ENCODE results near the gene TMEM168. TPM values are rescaled to one million over a fixed set of nuclear protein-coding genes. Genes with fewer than 3 reads are reported as not detected.

TMEM168 gene
- polyA plus RNA-seq, 3 donors: 7.0 to 14.7 (median 14.6) TPM

DNA sequence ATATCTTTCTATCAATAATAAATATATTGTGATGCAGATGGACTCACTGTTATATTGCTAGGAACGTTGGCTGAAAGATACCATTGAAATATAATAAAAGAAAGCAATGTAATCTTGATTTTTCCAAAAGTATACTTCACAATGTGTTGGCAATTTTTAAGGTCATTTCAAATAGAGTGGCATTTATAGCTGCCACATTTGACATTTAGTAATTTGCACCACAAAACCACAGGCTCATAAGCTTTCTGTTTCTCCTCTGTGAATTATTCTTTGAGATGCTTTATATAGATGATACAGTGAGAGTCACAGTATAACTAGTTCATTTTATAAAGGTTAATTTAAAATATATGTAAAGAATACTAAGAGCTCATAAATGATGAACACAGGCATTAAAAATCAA is 44.6 kb downstream of the TMEM168 start:
- H3K4me3 Mint-ChIP-seq: no peak overlapping the region
- TF ChIP-seq, protein P1, sequence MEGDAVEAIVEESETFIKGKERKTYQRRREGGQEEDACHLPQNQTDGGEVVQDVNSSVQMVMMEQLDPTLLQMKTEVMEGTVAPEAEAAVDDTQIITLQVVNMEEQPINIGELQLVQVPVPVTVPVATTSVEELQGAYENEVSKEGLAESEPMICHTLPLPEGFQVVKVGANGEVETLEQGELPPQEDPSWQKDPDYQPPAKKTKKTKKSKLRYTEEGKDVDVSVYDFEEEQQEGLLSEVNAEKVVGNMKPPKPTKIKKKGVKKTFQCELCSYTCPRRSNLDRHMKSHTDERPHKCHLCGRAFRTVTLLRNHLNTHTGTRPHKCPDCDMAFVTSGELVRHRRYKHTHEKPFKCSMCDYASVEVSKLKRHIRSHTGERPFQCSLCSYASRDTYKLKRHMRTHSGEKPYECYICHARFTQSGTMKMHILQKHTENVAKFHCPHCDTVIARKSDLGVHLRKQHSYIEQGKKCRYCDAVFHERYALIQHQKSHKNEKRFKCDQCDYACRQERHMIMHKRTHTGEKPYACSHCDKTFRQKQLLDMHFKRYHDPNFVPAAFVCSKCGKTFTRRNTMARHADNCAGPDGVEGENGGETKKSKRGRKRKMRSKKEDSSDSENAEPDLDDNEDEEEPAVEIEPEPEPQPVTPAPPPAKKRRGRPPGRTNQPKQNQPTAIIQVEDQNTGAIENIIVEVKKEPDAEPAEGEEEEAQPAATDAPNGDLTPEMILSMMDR (IDR thresholded peaks at IDR 0.05): no peak
- H3K9me3 ChIP-seq (replicated peaks in 1 of 2; ENCODE audit: control insufficient read depth in 1 of 2, insufficient read depth in 1 of 2, low read length in 2 of 2): peaks cover 0 to under 1% of the 10 kb centered on the region in 2 donors
- H3K36me3 Mint-ChIP-seq: no peaks in the 10 kb centered on the region
- H3K4me3 ChIP-seq (replicated peaks in 1 of 3; ENCODE audit: low read depth in 2 of 3, low read length in 3 of 3): no peak overlapping the region
- peaks cover 0 to 4% (median 0%) of the 10 kb centered on the region in 7 donors for H3K9me3 Mint-ChIP-seq
- no peaks in the 10 kb centered on the region for H3K36me3 ChIP-seq (replicated peaks in 1 of 2; ENCODE audit: control insufficient read depth in 1 of 2, insufficient read depth in 2 of 2, low read length in 2 of 2)
- no peak overlapping the region for H3K27ac Mint-ChIP-seq
- H3K4me1 Mint-ChIP-seq: no peaks in the 10 kb centered on the region
- no CpG with 5 or more reads among the region's 1 CpG for whole genome bisulfite sequencing (ENCODE audit: insufficient coverage)
- intact Hi-C loops (cut with micrococcal nuclease): no loop called here
- H4K20me1 ChIP-seq (ENCODE audit: insufficient read depth, low read length): no peaks in the 10 kb centered on the region
- peaks cover 1 to 3% (median 3%) of the 10 kb centered on the region in 3 donors for H3K27me3 Mint-ChIP-seq (ENCODE audit: low read depth in 3 of 3)
- H3K27ac ChIP-seq (ENCODE audit: low read depth in 1 of 2, low read length in 2 of 2): no peak overlapping the region
- no peaks in the 10 kb centered on the region for H3K27me3 ChIP-seq (ENCODE audit: control insufficient read depth in 2 of 2, insufficient read depth in 2 of 2, low read length in 2 of 2)
- H2AFZ ChIP-seq (ENCODE audit: insufficient read depth, low read depth, low read length, poor library complexity, severe bottlenecking): no peak overlapping the region
- H3K4me2 ChIP-seq (replicated peaks; ENCODE audit: extremely low read depth, low read length, poor library complexity, severe bottlenecking): no peak overlapping the region
- no peak for DNase-seq
- H3K4me1 ChIP-seq (ENCODE audit: control insufficient read depth in 1 of 2, insufficient read depth in 2 of 2, low read length in 2 of 2): no peaks in the 10 kb centered on the region
- no peak overlapping the region for H3K9ac ChIP-seq (ENCODE audit: insufficient read depth, low read length, poor library complexity, severe bottlenecking)
- H3K79me2 ChIP-seq (ENCODE audit: insufficient read depth, low read length): no peaks in the 10 kb centered on the region

DNA sequence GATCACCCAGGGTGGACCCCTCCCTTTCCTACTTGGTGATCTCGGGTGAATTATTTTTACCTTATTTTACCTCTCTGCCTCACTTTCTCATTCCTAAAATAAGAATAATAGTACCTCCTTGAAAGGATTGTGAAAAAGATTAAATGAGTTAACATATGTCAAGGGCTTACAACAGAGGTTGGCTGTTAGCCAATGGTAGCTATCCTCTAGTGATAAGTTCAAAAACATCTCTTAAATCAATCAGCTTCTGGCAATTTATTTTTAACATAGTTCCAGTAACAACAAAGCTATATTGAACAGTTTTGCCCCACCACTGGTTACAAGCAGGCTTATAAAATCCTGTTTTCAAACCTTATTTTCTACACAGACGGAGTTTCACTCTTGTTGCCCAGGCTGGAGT is 45.4 kb downstream of the TMEM168 start:
- Histone ChIP-seq H3K4me3 (replicated peaks in 1 of 3; ENCODE audit: low read depth in 2 of 3, low read length in 3 of 3) (no peak overlapping the region), H2AFZ (ENCODE audit: insufficient read depth, low read depth, low read length, poor library complexity, severe bottlenecking) (no peak overlapping the region), H3K9me3 (replicated peaks in 1 of 2; ENCODE audit: control insufficient read depth in 1 of 2, insufficient read depth in 1 of 2, low read length in 2 of 2) (peaks cover 0 to 8% of the 10 kb centered on the region in 2 donors), H3K4me1 (ENCODE audit: control insufficient read depth in 1 of 2, insufficient read depth in 2 of 2, low read length in 2 of 2) (no peaks in the 10 kb centered on the region), H3K9ac (ENCODE audit: insufficient read depth, low read length, poor library complexity, severe bottlenecking) (no peak overlapping the region), H3K4me2 (replicated peaks; ENCODE audit: extremely low read depth, low read length, poor library complexity, severe bottlenecking) (no peak overlapping the region), H3K36me3 (replicated peaks in 1 of 2; ENCODE audit: control insufficient read depth in 1 of 2, insufficient read depth in 2 of 2, low read length in 2 of 2) (no peaks in the 10 kb centered on the region), H3K79me2 (ENCODE audit: insufficient read depth, low read length) (no peaks in the 10 kb centered on the region), H4K20me1 (ENCODE audit: insufficient read depth, low read length) (no peaks in the 10 kb centered on the region), H3K27ac (ENCODE audit: low read depth in 1 of 2, low read length in 2 of 2) (no peak overlapping the region), H3K27me3 (ENCODE audit: control insufficient read depth in 2 of 2, insufficient read depth in 2 of 2, low read length in 2 of 2) (no peaks in the 10 kb centered on the region)
- Mint-ChIP-seq H3K27me3 (ENCODE audit: low read depth in 3 of 3) (peaks cover 1 to 3% (median 3%) of the 10 kb centered on the region in 3 donors), H3K9me3 (peaks cover 0 to 7% (median 3%) of the 10 kb centered on the region in 7 donors), H3K27ac (no peak overlapping the region), H3K4me3 (no peak overlapping the region), H3K4me1 (no peaks in the 10 kb centered on the region), H3K36me3 (no peaks in the 10 kb centered on the region)
- TF ChIP-seq, protein P1 (IDR thresholded peaks at IDR 0.05): no peak
- DNase-seq: no peak
- 100% methylated on average over 1 of the region's 2 CpGs for WGBS (ENCODE audit: insufficient coverage)
- intact Hi-C loops (cut with micrococcal nuclease): no loop called here

All from CD14-positive monocyte (primary cell).